ENCODE results near the gene TBL3.

Gene TBL3

GRCh38 chr16:1984347-1985225, 12.7 kb downstream of the TBL3 start:
- no peak for DNase-seq

GRCh38 chr16:1985466-1986150, 13.8 kb downstream of the TBL3 start:
- DNase-seq: no peak

- DNase-seq: no peak
These were observed 15.3 kb downstream of the TBL3 start for GRCh38 chr16:1987198-1987597.

- peak; percentile 39 for DNase-seq
These were observed 17.6 kb downstream of the TBL3 start, which contains the start of gene SYNGR3 for GRCh38 chr16:1989209-1990100. Gene SYNGR3, plus strand, starts transcription at chr16:1989970. Its CDS starts 133 bp downstream, at chr16:1990103.

GRCh38 chr16:1990101-1990350, 18.2 kb downstream of the TBL3 start:
- DNase-seq: no peak

GRCh38 chr16:1990351-1991134, 18.7 kb downstream of the TBL3 start:
- DNase-seq: peak; percentile 40

GRCh38 chr16:1991135-1991551, 19.3 kb downstream of the TBL3 start:
- no peak for DNase-seq

- DNase-seq: no peak
These were observed 19.7 kb downstream of the TBL3 start for GRCh38 chr16:1991588-1991947.

GRCh38 chr16:1991948-1992703, 20.3 kb downstream of the TBL3 start:
- DNase-seq: no peak

GRCh38 chr16:1992704-1993317, 21.0 kb downstream of the TBL3 start:
- DNase-seq: no peak

- DNase-seq: no peak
These were observed 21.9 kb downstream of the TBL3 start for GRCh38 chr16:1993731-1994131.

- DNase-seq: no peak
These were observed 25.9 kb downstream of the TBL3 start for GRCh38 chr16:1997494-1998359.

GRCh38 chr16:1998360-1998835, 26.5 kb downstream of the TBL3 start:
- DNase-seq: no peak

- DNase-seq: no peak
These were observed 27.3 kb downstream of the TBL3 start for GRCh38 chr16:1998852-1999801.

- no peak for DNase-seq
These were observed 28.1 kb downstream of the TBL3 start for GRCh38 chr16:1999866-2000514.

- no peak for DNase-seq
These were observed 29.2 kb downstream of the TBL3 start for GRCh38 chr16:2001035-2001434.

GRCh38 chr16:2001456-2002355, 29.9 kb downstream of the TBL3 start:
- DNase-seq: no peak
